Fibroblast of upper back skin (primary cell): Measurements from ENCODE around the gene SLC6A6.
"Not testable (repeated sequence)": the region's sequence is repeated elsewhere in the genome, so short reads cannot be mapped to it uniquely, and the experiment has no call there.

ENCODE experiments used
- DNase-seq: peaks from one replicate; pipeline ENCODE4 v3.0.0-alpha.2; 2013

SLC6A6 gene

DNA sequence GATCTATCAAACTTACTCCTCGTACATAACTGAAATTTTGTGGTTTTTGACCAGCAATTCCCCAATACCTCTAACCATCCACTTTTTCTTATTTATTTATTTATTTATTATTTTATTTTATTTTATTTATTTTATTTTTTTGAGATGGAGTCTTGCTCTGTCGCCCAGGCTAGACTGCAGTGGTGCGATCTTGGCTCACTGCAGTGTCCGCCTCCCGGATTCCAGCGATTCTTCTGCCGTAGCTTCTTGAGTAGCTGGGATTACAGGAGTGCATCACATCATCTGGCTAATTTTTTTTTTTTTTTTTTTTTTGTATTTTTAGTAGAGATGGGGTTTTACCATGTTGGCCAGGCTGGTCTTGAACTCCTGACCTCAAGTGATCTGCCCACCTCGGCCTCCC is 35.3 kb downstream of the SLC6A6 start:
- DNase-seq, result not testable (repeated sequence)

GRCh38 chr3:14438262-14438661 is 35.9 kb downstream of the SLC6A6 start:
- no peak for DNase-seq

GRCh38 chr3:14438929-14439328 is 36.5 kb downstream of the SLC6A6 start:
- DNase-seq, result no peak

DNA sequence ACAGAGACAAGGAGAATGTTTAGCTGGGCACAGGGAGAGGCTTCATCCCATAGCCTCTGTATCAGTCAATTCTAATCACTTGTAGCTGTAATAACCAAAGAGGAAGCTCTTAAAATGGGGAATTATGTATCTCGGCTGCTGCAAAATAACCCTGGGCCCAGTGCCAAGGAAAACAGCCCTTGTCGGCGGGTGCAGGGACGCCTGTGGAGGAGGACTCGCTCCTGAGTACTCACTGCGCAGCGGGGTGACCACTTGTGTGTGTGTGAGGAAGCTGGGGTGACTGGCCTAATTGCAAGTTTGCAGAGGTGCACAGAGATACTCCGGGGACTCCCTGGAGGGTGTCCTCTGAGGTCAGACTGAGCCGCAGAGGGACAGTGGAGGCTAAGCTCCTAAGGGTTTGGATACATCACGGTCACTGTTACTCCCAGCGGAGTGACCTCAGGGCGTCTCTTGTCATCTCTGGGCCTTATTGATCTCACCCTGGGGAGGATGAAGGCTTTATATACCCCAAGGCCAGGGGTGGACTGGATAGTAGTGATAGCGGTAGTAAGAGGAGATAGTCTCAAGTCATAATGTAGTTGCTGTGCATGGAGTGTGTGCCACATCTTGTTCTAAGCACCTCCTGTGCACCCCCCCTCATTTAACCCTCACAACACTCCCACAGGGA is 37.2 kb downstream of the SLC6A6 start:
- DNase-seq, result peak; percentile 41

GRCh38 chr3:14440168-14440518 is 37.7 kb downstream of the SLC6A6 start:
- DNase-seq, result no peak

DNA sequence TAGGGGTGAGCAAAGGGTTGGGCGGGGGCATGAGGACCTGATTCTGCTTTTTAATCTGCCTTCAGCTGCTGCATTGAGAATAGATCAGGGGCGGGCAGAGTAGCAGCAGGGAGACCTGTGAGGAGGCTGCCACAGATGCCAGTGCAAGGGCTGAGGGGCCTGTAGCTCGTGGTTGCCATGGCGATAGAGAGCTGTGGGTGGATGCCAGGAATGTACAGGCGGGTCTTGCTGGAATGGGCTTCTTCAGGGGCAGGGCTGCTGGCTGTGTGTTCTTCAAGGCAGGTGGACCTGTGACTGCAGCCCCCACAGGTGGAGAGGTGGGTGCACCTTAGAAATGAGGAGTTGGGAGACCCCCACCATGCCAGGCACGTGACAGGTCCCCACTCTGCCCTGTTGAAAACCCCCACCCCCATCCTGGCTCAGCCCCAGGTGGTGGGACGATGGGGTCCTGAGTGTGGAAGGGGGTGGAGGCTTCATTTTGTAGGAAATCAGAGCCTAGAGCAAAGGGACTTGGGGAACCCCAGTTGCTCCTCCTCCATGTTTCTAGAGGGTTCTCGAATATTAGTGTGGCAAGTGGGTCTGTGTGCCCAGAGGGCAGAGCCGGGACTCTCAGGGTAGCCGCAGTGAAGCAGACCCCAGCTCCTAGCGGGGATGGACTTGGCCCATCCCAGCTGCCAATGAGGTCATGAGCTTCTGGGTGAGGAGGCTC is 38.3 kb downstream of the SLC6A6 start:
- DNase-seq, result peak; percentile 41

DNA sequence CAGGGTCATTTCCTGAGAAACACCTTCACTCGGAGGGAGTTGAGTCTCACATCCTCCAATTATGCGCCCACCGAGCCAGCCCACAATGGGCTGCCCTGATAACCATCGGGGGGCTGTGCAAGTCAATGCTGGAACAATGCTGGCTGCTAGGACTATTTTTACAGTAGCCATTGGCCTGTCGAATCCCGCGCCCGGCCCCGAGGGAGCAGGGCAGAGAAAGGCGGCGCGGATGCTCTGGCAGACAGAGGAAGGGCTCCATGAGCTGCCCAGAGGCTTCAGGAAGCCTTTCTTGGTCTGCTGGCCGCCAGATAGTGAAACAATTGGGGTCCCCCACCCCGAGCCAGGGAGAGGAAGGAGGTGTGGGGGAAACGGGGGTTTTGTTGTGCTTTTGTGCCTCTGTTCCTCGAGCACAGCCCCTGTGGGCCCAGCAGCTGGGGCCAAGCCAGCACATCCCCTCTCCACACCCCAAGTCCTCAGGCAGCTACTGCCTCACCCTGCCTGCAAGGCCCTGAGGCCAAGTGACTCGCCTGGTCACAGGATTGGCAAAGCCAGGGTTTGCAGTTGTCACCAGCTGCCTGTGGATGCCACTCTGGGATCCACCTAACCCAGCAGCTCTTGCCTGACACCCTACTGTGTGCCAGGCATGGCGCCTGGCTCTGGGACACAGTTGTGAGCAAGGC is 39.0 kb downstream of the SLC6A6 start:
- DNase-seq, result no peak

DNA sequence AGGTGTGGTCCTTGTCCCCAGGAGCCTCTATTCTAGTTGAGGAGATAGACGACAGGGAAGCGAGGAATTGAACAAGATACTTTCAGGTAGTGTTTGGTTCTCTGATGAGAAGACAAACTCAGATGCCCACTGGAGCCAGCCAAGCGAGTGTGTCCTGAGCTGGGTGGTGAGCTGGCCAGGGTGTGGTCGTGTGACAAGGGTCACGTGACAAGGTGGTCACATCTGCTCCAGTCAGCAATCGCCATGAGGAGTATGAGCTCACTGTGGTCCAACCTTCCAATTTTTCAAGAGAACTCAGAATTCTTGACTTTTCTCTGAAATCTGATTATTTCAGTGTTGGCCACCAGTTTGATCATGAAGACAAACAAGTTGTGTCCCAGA is 39.5 kb downstream of the SLC6A6 start:
- DNase-seq, result no peak

GRCh38 chr3:14444380-14444779 is 42.0 kb downstream of the SLC6A6 start:
- DNase-seq, result no peak

DNA sequence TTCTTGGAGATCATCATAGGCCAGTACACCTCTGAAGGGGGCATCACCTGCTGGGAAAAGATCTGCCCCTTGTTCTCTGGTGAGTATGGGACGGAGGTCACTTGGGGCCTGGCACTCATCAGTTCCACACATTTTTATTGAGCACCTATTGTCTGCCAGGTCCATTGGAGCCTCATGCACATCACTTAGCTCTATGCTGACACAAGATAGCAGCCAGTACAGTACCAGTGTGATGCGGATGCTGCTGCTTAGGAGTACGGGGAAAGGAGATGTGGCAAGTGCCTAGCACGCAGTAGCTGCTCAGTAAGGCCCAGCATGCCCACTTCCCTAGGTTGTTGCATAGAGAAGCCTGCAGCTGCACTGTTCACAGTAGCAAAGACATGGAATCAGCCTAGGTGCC is 43.4 kb downstream of the SLC6A6 start:
- no peak for DNase-seq

- DNase-seq, result no peak
Measured at GRCh38 chr3:14446988-14447570, 44.7 kb downstream of the SLC6A6 start.

- no peak for DNase-seq
Measured at GRCh38 chr3:14448063-14448462, 45.7 kb downstream of the SLC6A6 start.

GRCh38 chr3:14448756-14449727 is 46.6 kb downstream of the SLC6A6 start:
- DNase-seq, result no peak

DNA sequence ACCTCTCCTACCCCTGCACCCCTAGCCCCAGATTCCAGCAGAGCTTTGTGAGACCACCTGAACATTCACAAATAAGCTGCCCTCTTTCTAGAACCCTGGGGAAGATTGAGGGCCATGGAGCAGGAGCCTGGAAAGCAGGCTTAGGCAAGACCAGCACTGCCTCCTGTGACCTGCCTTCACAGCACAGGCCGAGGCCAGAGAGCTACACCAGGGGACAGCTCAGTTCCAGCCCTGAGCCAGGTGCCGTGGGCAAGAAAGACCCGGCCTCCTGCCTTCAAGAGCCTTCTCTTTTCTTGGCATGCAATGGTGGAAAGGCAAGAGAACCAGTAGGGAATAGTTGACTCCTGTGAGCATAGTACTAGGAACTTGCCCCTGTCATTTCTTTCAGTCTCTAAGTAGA is 48.1 kb downstream of the SLC6A6 start:
- DNase-seq, result no peak

GRCh38 chr3:14450922-14451606 is 48.7 kb downstream of the SLC6A6 start:
- no peak for DNase-seq

DNA sequence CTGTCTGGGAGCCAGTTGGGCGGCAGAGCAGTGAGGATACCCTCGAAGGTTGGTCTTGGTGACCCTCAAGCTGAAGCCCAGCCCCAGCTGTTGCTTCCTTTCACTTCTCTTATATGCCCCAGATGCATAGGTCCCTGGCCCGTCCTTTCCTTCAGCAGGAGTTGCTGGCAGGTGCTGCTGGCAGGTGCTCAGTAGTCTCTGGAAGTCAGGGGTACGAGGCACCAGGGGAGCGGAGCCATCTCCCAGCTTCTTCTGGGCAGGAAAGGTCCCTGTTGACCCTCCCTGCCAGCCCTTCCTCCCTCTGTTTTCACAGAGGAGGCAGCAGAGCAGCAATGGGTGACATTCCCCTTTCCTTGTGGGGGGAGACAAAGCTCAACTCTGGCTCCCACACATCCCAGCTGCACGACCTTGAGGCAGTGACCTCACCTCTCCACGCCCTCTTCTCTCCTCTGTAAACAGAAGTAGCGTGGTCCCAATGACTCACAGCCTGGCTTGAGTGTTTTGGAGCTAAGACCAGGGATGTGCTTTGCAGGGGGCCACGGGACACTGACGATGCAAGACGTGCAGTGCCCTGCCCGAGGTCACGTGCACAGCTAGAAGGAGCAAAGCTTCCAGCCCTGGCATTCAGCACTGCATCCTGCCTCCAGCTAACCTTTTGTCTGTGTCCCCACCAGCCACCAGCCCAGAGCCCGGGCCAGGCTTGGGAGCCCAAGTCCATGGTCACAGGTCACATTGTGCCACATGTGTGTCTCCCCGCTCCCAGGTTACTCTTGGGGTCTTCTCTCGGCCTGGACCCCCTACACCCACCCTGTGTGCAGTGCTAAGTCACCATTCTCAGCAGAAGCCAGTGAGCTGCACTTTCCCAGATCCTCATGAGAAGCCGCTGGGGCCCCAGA is 49.7 kb downstream of the SLC6A6 start:
- peak; percentile 83 for DNase-seq

GRCh38 chr3:14452740-14453710 is 50.6 kb downstream of the SLC6A6 start:
- peak; percentile 99 for DNase-seq

DNA sequence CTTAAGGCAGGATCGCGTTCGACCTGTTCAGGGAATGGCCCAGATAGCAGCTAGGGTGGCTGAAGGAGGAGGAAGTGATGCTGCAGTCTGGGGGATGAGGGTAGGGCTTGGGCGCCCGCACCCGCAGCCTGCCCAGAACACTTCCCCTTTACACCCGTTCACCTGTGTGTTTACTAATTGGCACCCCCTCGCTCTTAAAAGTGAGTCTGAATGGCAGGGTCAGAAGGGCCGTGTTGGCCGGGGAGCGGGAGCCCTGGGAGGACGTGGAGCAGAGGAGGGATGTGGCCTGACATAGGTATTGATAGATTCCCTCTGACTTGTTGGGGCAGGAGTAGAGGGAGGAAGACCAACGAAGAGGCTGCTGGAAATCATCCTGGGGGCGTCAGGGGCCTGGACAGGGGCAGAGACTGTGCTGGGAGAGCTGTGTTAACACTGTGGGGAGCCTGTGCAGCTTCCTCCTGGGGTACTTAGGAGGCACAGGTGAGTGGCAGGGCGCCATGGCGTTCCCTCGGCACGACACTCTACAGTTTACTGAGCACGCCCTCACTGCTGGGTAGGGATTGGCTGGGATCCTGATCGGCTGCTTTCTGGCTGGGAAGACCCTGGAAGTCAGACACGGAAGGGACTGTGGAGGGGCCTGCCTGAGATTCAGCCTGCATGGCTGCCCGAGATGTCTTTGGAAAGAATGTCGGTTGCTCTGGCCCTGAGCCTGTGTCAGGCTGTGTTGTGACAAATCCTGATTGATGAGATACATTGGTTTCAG is 51.7 kb downstream of the SLC6A6 start:
- DNase-seq, result no peak
